Jurkat, Clone E6-1 (cell line): ENCODE results near the gene CENPM.
A peak's percentile ranks its signal among the peaks of the same experiment; 100 is the strongest.

ENCODE experiments used
- DNase-seq: peaks from one replicate; pipeline ENCODE4 v3.0.0-alpha.2; 2011; ENCODE audit warnings: low read depth, low spot score
- H3K4me3 ChIP-seq: 2 replicates; pipeline ENCODE4 v1.5.1; 2011; ENCODE audit warnings: mild to moderate bottlenecking, low read length, control low read depth, moderate library complexity

Gene CENPM

DNA sequence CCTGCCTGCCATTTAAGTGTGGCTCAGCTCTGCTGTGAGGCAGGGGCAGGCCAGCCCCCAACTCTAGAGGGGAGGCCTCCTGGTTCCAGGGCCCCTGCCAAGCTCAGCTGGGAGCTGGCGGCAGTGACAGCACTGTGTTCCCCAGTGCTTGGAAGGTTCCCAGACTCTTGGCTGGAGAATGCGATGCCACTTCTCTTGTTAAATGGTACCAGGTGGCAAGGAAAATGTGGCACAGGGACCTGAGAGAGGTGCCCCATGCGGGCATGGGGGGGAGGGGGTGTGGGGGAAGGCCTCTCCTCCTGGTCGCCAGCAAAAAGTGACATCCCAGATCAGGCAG, 12.0 kb downstream of the CENPM start:
- DNase-seq, result no peak
- H3K4me3 ChIP-seq, result no peak overlapping the region

DNA sequence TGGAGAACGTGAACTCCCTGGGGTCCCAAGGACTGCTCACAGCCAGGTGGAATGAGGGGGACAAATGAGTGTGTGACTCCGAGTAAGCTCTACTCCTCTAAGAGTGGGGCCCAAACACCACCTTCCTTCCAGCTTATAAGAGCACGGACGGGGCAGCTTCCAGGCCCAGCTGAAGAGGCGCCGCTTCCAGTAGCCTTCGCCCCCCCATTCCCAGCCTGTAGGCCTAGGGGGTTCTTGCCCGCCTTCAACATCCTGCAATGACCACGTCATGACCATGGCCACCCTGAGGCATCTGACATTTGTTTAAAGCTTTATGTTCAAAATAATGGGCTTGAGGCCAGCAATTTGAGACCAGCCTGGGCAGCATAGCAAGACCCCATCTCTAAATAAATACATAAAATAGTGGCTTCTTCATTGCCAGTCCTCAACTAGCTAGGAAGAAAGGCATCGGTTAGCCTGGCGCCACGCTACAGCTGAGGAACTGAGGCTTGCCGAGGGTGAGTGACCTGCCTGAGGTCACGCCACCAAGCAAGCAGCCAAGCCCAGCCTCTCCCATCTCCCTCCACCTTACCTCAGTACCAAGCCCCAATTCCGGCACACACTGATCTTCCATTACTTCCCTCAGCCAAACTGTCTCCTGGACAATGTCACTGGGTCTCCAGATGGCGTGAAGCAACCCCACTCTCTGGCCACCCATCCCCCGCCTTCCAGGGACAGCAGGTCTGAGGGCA, 12.5 kb downstream of the CENPM start:
- H3K4me3 ChIP-seq, result no peak overlapping the region
- no peak for DNase-seq

DNA sequence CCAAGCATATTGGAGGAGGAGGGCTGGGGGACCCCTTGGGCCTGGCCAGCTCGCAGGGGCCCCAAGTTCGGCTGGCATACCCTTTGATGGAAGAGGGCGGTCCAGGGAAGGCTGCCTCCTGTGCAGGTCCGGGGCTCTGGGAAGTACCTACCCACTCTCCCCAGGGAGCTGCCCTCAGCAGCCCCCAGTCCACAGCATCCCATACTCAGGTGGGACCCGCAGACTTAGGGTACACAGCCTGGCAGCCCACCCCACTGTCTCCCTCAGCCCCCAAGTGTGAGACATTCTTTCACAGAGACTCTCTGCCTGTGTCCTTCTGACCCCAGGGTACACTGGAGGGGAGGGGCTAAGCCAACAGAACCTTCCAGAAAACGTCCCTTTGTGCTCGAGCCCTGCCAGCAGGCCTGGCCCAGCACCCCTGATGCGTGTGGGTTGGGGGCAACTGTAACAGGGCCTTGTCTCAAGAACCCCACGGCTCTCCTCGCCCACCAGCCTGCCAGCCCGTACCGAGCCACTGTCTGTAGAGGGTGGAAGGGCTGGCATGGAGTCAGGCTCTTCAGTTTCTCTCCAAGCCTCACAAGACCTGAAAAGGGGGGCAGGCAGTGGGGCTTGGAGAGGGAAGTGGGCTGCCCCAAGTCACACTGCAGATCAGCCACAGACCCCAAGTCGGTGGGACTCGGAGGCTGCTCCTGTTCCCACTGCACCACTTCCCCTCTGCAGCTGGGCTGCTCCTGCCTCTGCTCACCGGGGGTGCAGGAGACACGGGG, 13.4 kb downstream of the CENPM start:
- H3K4me3 ChIP-seq, result no peak overlapping the region
- DNase-seq, result peak; percentile 76

DNA sequence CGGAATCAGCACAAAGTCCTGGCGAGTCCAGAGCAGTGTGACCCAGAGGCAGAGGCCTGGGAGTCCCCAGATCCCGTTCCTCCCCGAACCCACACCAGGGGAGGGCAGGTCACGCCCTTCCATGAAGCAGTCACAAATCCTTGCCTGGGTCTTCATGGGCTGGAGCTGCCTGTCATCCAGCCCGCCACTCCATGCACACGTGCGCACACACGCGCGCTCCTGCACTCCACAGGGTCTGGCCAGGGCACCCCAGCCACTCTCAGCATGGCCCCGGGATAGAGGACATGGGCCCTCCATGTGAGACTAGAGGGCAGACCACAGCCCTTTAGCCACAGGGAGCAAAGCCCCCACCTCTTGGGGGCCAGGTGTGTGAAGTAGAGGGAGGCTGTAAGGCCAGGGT, 14.6 kb downstream of the CENPM start:
- H3K4me3 ChIP-seq, result no peak overlapping the region
- no peak for DNase-seq

DNA sequence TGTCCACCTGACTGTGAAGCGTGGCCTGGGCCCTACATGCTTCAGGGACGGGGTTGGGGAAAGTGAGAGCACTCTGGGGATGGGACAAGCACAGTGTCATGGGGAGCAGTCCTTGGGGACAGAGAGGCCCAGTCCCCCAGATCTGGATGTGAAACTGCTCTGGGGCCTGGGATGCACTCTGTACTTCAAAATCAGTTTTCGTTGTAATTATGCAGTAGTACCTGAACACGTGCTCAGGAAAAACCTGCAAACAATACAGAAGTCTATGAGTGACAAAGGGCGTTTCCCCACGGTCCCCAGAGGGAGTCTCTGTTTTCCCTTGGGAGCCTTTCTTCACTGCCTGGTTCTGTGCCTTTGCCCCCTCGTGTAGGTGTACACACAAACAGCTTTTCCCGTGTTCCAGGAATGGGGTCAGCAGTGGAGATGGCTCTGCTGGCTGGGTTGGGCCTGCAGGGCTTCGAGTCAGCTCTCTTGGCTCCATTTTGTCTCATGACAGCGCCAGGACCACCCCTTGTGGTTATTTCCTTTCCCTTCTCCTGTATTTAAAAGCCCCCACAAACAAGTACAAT, 15.2 kb downstream of the CENPM start:
- DNase-seq, result no peak
- no peak overlapping the region for H3K4me3 ChIP-seq

DNA sequence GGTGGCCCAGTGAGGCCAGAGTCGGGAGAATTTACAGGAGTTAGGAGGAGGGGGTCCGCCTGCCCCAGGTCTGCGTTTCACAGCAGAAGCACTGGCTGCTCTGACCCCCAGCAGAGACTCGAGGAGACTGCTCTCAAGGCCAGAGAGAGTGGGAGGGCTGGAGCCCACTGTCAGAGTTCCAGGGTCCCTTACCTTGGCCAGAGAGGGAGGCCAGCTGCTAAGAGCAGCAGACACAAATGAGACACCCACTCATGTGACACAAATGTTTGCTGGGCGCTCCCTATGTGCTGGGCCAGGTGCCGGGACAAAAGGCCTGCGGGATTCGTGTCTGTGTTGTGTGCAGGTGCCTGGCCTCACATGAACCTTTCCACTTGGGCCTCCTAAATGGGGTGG, 17.5 kb downstream of the CENPM start:
- DNase-seq, result no peak
- H3K4me3 ChIP-seq, result no peak overlapping the region

DNA sequence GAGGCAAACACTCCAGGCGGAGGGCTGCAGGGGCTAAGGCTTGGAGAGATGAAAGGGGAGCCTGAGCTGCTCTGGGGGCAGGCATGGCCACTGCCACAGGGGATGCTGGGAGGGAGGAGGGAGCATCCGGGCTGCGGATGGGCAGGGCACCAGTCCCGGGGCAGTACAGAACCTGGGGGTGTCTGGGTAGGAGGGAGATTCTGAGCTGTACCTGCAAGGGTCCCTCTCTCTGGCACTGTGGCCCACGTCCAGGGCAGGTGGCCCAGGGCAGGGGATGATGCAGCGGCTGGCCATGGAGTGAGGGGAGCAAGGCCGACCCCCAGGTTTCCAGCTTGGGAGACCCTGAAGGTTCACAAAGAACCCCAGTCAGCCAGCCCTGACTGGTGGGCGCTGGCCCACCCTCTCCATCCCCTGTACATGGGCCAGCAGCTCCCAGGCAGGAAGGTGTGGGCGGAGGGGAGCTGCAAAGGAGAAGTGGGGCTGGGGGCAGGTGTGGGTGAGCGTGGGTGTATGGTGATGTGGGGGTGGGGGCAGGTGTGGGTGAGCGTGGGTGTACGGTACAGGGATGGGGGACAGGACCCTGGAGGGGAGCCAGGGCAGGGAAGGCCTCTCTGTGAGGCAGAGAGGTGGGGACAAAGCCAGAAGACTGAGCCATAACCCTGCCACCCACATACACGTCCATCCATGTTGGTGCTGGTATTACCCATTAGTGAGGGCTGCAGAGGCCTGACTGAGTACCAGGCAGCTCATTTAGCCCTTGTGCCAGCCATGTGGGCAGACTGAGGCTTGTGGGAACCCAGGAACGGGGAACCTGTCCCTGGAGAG, 18.1 kb downstream of the CENPM start:
- H3K4me3 ChIP-seq, result no peak overlapping the region
- no peak for DNase-seq

DNA sequence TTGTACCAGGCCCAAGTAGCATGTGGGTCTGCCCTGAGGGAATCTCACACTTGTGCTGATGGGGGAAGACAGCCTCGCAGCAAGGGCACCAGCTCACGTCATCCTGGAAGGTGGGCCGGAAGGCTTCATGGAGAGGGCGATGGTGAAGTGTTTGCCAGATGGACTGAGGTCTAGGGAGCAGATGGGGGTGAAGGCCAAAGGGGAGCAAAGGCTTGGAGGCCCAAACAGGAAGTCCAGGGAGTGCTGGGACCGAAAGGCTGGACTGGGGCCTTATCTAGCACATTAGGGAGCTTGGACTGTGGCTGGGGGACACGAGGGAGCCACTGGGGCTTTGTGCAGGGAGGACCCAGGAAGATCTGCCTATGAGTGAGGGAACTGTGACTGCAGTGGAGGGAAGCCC, 19.1 kb downstream of the CENPM start:
- no peak overlapping the region for H3K4me3 ChIP-seq
- DNase-seq, result no peak

DNA sequence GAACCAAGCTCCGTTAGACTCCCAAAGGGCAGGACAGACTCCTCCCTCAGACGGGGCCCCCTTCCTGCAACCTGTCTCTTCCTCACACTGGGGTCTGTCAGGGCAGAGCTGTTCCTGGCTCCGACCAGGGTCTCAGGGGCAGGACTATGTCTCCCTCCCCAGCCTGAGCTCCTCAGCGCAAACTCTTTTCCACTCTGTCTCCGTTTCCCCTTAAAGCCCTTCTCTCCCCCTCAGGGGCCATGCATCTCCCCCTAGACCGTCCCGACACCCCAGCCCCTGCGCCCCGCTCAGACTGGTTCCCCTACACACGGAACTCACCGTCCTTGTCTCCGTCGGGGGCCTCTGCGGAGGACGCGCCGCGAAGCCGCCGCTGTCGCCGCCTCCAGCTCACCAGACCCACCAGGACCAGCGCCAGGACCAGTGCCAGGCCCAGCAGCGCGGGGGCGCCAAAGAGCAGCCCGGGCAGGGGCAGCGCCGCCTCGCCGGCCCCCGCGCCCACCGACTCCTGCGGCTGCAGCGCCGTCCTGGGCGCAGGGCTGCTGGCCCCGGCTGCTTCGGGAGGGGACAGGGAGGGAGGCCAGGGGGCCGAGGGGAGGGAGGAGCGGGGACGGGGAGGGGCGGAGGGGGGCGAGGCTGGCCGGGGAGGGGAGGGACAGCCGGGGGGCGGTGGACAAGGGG, 21.0 kb downstream of the CENPM start:
- DNase-seq, result no peak
- H3K4me3 ChIP-seq, result peak overlapping the region; percentile 3; the same call in 1 of the 2 replicates

DNA sequence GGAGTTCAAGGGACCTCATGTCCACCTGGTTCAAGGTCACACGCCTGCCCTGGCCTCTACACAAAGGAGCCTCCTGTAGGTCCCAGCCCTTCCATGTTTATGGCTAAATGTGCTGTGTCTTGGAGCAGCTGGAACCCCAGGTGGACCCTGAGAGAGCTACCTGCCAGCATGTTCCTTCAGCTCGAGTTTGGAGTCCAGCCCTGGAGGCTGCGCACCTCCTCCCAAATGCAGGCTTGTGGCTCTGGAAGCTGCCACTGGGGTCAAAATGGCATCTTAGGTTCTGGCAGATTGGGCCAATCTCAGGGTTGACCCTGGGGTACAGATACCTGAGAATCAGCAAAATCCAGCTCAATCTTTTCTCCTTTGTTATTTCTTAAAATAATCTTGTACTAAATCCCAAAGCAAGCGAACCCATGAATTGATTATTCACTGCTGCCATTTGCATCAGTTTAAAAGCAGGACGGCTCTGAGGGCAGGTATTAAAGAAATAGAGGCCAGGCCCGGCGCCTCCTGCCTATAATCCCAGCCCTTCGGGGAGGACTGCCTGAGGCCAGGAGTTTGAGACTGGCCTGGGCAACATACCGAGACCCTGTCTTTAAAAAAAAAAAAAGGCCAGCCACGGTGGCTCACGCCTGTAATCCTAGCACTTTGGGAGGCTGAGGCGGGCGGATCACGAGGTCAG, 23.2 kb downstream of the CENPM start:
- H3K4me3 ChIP-seq, result no peak overlapping the region
- no peak for DNase-seq

DNA sequence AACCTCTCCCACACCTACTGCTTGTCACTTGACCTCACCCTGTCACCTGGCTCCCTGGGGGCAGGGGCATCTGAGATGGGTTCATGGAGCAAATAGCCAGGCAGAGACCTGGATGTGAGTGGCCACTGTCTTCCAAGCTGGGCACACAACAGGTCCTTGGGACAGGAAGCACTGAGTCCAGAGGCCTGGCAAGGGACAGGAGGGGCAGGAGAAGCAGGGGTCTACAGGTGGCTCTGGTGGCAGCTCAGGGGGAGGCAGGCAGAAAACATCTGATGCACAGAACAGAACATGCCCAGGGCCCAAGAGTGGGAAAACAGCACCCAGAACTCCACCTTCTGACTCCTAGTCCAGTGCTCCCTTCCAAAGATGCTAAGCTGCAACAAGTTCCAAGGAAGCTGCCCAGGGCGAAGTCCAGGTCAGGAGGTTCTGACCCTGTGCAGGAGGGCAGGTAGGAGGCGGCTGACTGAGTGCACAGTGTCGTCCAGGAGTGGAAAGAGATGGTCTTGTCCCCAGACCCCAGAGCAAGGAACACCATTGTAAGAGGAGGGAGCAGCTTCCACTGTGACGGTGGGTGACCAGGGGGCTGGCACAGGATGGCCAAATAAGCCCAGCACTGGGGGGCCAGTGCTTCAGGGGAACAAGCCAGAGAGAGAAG, 23.9 kb downstream of the CENPM start:
- no peak for DNase-seq
- no peak overlapping the region for H3K4me3 ChIP-seq

DNA sequence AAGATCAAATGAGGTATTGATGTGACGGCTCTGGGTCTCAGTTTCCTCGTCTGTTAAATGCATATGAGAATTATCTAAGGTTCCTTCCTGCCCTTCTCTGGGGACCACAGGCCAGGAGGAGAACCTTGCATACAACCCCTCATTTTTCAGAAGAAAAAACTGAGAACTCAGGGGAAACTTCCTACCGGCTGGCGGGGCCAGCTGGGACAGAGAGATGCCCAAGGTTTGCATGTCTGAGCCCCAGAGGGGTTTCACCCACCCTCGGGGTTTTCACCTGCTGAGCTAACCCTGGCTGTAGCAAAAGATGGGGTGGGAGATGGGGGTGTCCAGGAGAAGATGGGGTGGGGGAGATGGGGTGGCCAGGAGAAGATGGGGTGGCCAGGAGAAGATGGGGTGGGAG, 24.6 kb downstream of the CENPM start:
- no peak overlapping the region for H3K4me3 ChIP-seq
- no peak for DNase-seq

DNA sequence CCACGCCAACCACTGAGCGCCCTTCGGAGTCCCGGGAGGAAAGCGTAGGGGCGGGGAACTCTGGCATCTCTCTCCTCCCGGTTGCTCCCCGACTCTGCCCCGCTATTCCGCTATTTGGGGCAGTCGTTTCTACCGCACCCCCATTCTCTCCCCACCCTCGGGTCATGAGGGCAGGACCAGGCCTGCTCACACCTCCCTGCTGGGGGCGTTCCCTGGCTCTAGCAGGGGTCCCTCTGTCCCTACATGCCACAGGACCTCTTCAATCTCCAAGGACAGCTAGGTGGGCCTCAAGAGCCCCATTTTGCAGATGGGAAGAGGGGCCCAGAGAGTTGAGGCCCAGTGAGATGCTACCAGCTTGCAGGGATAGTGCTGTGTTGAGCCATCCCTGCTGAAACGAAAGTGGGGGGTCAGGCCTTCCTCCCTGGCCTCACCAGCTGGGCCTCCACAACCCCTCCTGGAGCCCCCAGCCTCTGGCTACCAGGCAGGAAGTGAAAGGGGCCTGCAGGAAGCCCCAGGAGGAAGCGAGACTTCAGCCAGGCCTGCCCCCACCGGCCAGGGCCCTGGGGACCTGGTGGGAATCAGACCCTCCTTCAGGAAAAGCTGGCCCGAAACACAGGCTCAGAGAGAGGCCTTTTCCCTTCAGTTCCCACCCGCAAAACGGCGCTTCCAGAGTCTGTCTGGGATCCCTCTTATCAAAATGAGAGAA, 26.5 kb downstream of the CENPM start:
- no peak for DNase-seq
- H3K4me3 ChIP-seq, result no peak overlapping the region

DNA sequence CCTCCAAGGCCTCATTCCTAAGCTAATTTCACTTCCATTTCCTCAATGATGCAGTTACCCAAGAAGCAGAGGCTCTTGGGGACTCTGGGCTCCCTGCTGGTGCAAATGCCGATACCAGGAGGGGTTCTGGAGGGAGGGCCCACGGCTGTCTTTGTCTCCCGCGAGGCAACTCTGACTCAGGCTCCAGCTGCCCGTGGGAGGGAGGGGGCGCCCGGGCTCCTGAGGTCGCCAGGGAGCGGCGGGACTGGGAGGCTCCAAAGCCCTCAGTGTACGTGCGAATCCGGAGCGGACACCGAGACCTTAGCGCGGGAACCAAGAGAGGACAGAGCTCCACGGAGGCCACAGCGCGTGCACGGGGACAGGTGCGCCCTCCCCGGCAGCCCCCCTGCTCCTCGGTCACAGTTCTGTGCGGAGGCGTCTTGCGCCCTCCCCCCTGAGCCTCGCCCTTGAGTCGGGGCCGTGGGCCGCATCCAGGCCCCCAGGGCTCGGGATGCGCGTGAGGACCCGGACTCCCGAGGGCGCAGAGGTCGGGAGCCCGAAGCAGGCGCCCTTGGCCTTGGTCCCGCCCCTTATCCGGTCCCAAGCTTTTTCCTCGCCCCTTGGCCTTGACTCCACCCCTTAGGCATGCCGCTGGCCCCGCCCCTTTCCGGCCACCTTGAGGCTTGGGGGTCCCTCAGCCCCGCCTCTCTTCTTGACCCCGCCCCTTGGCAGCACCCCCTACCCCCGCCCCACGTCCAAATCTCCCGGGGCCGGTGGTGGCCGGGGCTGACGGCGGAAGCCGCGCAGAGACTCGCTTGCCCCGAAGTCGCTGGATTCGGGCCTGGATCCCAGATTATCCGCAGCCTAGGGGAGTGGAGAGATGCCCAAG, 27.4 kb downstream of the CENPM start:
- DNase-seq, result no peak
- H3K4me3 ChIP-seq, result no peak overlapping the region

DNA sequence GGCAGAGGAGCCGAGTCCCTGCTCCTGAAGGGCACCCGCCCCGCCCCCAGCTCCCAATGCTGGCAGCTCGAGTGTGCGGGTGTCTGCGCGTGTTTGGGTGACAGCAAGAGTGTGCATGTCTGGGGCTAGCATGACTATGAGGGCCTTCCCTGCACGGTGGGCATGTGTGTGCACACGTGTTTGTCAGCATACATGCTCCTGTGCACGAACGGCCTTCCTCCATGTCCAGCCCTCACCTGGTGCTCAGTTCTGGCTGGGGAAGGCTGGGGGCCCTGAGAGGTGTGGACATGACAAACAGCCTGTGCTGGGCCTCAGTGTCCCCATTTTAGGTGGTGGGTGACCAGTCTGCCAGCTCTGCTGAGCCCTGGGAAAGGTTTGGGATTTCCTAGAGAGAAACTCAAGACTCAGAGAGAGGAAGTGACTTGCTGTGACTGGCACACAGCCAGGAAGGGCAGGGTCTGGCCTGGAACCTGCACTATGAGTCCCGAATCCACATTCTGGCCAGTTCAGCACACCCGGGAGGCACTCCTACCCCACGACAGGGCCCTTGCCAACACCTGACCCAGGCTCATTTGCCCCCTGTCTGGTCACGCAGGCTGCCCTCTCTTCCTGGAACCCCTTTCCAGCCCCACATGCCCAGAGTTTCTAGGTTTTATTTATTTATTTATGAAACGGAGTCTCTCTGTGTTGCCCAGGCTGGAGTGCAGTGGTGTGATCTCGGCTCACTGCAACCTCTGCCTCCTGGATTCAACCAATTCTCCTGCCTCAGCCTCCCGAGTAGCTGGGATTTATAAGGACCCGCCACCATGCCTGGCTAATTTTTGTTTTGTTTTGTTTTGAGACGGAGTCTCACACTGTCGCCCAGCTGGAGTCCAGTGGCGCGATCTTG, 28.8 kb downstream of the CENPM start:
- no peak for DNase-seq

DNA sequence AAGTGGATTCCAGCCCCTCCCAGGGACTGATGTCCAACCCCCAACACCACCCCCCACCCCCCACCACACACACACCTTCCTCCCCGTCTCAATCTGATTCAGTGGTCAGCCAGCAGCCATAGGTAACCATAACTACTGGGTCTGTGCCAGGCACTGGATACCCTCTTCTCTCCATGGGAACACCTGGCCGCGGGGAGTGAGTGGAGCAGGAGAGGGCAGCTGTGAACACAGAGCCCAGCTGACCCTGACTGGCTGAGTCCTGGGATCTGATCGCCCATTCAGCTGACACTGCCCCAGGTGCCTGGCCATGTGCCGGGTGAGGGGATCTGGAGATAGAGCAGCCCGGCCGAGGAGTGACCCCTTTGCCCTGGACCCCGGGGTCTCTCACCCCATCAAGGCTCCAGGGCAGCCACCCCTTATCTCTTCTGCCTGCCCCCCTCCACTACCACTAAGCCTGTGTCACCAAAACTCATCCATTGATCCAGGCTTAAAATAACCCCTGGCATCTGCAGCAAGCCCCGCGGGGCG, 29.5 kb downstream of the CENPM start:
- H3K4me3 ChIP-seq, result no peak overlapping the region
- no peak for DNase-seq

More for the DNA sequence above, 28.8 kb downstream of the CENPM start:
- no peak overlapping the region for H3K4me3 ChIP-seq
